ENCODE data around the gene AHCY.
"Not testable (repeated sequence)": the region's sequence is repeated elsewhere in the genome, so short reads cannot be mapped to it uniquely, and the experiment has no call there.

Gene AHCY

DNA sequence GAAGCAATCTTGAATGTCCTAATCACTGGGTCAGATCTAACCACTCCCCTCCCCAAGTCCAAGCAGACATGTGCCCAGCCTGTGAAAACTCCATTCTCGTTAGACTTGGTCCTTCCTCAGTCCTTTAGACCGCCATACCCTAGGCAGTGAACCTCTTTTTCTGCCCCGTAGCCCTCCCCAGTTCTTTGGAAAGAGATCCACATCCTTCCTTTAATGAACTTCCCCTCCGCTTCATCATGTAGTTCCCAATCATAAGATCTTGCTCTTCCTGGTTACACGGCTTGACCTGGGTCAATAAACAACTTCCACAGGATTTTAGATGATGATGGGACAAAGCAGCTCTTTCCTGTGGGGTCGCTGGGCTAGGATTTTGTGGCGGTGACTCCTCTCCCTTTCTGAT lies 9.6 kb downstream of the AHCY start:
- DNase-seq (ENCODE audit: low read depth): no peak
- TF ChIP-seq CTCF (IDR thresholded peaks at IDR 0.05; ENCODE audit: control insufficient read depth, extremely low read depth, insufficient read depth): no peak
- H3K4me3 ChIP-seq (ENCODE audit: low read depth, low read length): no peak overlapping the region

DNA sequence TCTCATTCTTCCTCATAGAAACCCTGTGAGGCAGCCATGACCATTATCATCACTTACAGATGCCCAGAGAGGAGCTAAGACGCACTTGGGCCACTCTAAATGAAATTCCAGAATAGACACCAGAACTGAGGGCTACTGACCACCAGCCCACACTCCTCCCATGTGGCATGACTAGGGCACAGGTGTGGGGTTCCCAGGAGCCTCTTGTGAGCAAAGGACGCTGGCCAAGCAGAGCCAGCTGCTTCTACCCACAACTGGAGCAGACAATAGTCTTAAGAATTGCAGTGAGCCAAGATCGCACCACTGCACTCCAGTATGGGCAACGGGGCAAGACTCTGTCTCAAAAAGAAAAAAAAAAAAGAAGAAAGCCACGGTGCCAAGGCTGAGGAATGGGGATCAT lies 10.0 kb downstream of the AHCY start:
- DNase-seq (ENCODE audit: low read depth): no peak
- H3K4me3 ChIP-seq (ENCODE audit: low read depth, low read length): no peak overlapping the region
- no peak for TF ChIP-seq CTCF (IDR thresholded peaks at IDR 0.05; ENCODE audit: control insufficient read depth, extremely low read depth, insufficient read depth)

DNA sequence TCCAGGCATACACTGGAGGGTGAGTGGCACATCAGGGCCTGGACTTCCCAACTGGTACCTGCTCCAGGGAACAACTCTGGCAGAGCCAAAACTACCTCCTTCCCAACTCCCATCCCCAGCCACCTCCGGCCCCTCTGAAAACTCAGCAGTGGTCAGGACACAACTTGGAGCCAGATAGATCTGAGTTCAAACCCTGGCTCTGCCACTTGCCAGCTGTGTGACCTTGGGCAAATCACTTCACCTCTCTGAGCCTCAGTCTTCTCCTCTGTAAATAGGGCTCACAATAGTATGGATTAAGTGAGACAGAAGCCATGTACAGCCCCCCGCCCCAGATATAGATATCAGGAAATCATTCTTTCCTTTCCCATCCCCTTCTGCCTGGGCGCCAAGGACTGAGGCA lies 10.7 kb downstream of the AHCY start:
- DNase-seq (ENCODE audit: low read depth): no peak

DNA sequence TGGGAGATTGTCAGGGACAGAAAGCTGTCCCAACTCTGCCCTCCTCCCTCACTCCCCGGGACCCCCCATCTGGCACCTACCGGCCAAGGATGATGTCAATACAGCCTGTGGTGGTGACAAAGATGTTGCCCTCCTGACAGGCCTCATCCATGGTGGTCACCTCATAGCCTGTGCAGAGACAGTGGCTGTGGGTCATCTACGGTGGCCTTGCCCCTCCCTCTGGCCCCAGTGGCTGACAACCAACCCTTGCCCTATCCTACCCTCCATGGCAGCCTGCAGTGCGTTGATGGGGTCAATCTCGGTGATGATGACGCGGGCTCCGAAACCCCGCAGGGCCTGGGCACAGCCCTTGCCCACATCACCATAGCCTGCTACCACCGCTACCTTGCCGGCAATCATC lies 12.7 kb downstream of the AHCY start:
- no peak overlapping the region for H3K4me3 ChIP-seq (ENCODE audit: low read depth, low read length)
- DNase-seq (ENCODE audit: low read depth): no peak
- no peak for TF ChIP-seq CTCF (IDR thresholded peaks at IDR 0.05; ENCODE audit: control insufficient read depth, extremely low read depth, insufficient read depth)

More for the DNA sequence above, 10.7 kb downstream of the AHCY start:
- no peak overlapping the region for H3K4me3 ChIP-seq (ENCODE audit: low read depth, low read length)
- no peak for TF ChIP-seq CTCF (IDR thresholded peaks at IDR 0.05; ENCODE audit: control insufficient read depth, extremely low read depth, insufficient read depth)

DNA sequence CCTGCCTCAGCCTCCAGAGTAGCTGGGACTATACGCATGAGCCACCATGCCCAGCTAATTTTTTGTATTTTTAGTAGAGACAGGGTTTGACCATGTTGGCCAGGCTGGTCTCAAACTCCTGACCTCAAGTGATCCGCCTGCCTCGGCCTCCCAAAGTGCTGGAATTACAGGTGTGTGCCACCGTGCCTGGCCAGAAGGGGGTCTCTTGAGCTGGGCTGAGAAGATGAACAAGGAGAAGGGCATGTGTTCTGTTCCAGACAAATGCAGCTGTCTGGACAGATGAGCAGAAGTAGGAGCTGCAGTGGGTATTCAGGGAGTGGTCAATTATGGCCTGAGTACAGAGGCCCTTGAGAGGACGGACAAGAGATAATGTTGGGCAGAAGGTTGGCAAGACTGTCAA lies 15.7 kb downstream of the AHCY start:
- H3K4me3 ChIP-seq (ENCODE audit: low read depth, low read length); DNase-seq (ENCODE audit: low read depth): not testable (repeated sequence)

- no peak for TF ChIP-seq CTCF (IDR thresholded peaks at IDR 0.05; ENCODE audit: control insufficient read depth, extremely low read depth, insufficient read depth)
- no peak overlapping the region for H3K4me3 ChIP-seq (ENCODE audit: low read depth, low read length)
- DNase-seq (ENCODE audit: low read depth): no peak
These were observed 17.7 kb downstream of the AHCY start for GRCh38 chr20:34285450-34285849.

DNA sequence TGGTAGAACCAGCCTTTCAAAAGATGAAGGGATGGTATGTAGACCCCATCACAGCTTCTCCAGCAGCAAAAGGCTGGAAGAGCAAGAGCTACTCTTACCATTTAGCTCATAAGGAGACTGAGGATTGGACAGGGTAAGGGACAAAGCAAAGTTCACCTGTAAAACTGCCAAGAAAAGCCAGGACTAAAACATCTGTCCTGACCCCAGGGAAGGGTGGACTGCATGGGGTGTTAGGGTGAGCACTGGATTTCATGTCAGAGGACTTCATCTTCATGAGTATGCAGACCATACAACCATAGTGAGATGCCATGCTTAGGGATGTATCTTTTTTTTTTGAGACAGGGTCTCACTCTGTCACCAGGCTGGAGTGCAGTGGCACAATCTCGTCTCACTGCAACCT lies 19.3 kb downstream of the AHCY start:
- no peak for TF ChIP-seq CTCF (IDR thresholded peaks at IDR 0.05; ENCODE audit: control insufficient read depth, extremely low read depth, insufficient read depth)
- no peak for DNase-seq (ENCODE audit: low read depth)
- H3K4me3 ChIP-seq (ENCODE audit: low read depth, low read length): no peak overlapping the region

DNA sequence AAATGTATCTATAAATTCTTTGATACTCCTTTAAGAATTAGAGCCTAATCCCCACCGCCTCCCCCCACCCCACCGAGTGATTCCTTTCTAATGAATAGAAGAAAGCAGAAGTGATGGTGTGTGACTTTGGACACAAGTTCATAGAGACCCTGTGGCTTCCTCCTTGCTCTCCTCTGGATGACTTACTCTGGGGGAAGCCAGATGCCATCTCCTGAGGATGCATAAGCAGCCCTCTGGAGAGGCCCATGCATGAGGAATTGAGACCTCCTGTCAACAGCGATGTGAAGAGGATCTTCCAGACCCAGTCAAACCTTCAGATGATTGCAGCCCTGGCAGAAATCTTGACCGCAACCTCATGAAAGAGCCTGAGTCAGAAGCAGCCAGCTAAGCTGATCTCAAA lies 21.1 kb downstream of the AHCY start:
- H3K4me3 ChIP-seq (ENCODE audit: low read depth, low read length): no peak overlapping the region
- no peak for TF ChIP-seq CTCF (IDR thresholded peaks at IDR 0.05; ENCODE audit: control insufficient read depth, extremely low read depth, insufficient read depth)
- DNase-seq (ENCODE audit: low read depth): no peak

All from LNCaP clone FGC (cell line).